GM18907 (cell line): ENCODE measurements around the gene OR10P1.
"Not testable (repeated sequence)": the region's sequence is repeated elsewhere in the genome, so short reads cannot be mapped to it uniquely, and the experiment has no call there.

Experiments
- ATAC-seq: cut with Tn5 transposase; IDR thresholded peaks from one replicate; pipeline ENCODE4 v1.9.1; 2021; ENCODE audit warnings: mild to moderate bottlenecking, moderate library complexity; ENCODE audit not compliant: unreplicated experiment

The OR10P1 gene

GRCh38 chr12:55650620-55651298, 14.1 kb downstream of the OR10P1 start:
- not testable (repeated sequence) for ATAC-seq

- no peak for ATAC-seq
These were observed 14.6 kb downstream of the OR10P1 start for GRCh38 chr12:55651299-55651683.

GRCh38 chr12:55652352-55652751, 15.7 kb downstream of the OR10P1 start:
- ATAC-seq = no peak

- no peak for ATAC-seq
These were observed 16.3 kb downstream of the OR10P1 start for GRCh38 chr12:55653031-55653430.

- no peak for ATAC-seq
These were observed 18.0 kb downstream of the OR10P1 start for GRCh38 chr12:55654511-55655214.

GRCh38 chr12:55657212-55657611, 20.5 kb downstream of the OR10P1 start:
- ATAC-seq = no peak

- ATAC-seq = no peak
These were observed 21.5 kb downstream of the OR10P1 start for GRCh38 chr12:55658212-55658611.

- no peak for ATAC-seq
These were observed 22.1 kb downstream of the OR10P1 start for GRCh38 chr12:55658635-55659391.

- no peak for ATAC-seq
These were observed 23.0 kb downstream of the OR10P1 start for GRCh38 chr12:55659486-55660385.

GRCh38 chr12:55663391-55663790, 26.7 kb downstream of the OR10P1 start:
- no peak for ATAC-seq

GRCh38 chr12:55664826-55665225, 28.1 kb downstream of the OR10P1 start:
- no peak for ATAC-seq

- no peak for ATAC-seq
These were observed 29.8 kb downstream of the OR10P1 start for GRCh38 chr12:55666508-55666907.

GRCh38 chr12:55670276-55670675, 33.6 kb downstream of the OR10P1 start:
- ATAC-seq = no peak

- no peak for ATAC-seq
These were observed 35.1 kb downstream of the OR10P1 start for GRCh38 chr12:55671746-55672145.

- peak; percentile 99 for ATAC-seq
These were observed 36.9 kb downstream of the OR10P1 start for GRCh38 chr12:55673638-55674037.

GRCh38 chr12:55675666-55676065, 39.0 kb downstream of the OR10P1 start:
- ATAC-seq = no peak

- no peak for ATAC-seq
These were observed 40.0 kb downstream of the OR10P1 start for GRCh38 chr12:55676707-55677106.

GRCh38 chr12:55679691-55680090, 43.0 kb downstream of the OR10P1 start:
- no peak for ATAC-seq

- ATAC-seq = no peak
These were observed 44.7 kb downstream of the OR10P1 start for GRCh38 chr12:55681142-55682077.
